Stimulated activated effector memory CD8-positive, alpha-beta T cell treated with anti-CD3 and anti-CD28 coated beads, Interleukin-12 subunit alpha, Interleukin-12 subunit beta, amount 100 ng/mL, for 72 hours (primary cell): ENCODE measurements around the gene SLC49A3.
A peak's percentile ranks its signal among the peaks of the same experiment; 100 is the strongest.
"Not testable (repeated sequence)": the region's sequence is repeated elsewhere in the genome, so short reads cannot be mapped to it uniquely, and the experiment has no call there.

ENCODE experiments used
- ATAC-seq: fragments of 150-1000 bp; cut with Tn5 transposase; 2 replicates; pipeline ENCODE4 v1.10.0; 2021
- DNase-seq, 2 donors: peaks; one replicate each; pipeline ENCODE4 v3.0.0; 2021 to 2022; ENCODE audit warnings: low spot score in 2 of 2
- H3K27ac Mint-ChIP-seq: one replicate; pipeline ENCODE4 v1.8.0; 2022; ENCODE audit warnings: mild to moderate bottlenecking, mixed read lengths
- H3K36me3 Mint-ChIP-seq: one replicate; pipeline ENCODE4 v1.8.0; 2022; ENCODE audit warnings: mild to moderate bottlenecking, mixed read lengths
- H3K4me1 Mint-ChIP-seq: one replicate; pipeline ENCODE4 v1.8.0; 2022; ENCODE audit warnings: mixed read lengths
- H3K4me3 Mint-ChIP-seq: one replicate; pipeline ENCODE4 v1.8.0; 2022; ENCODE audit warnings: mild to moderate bottlenecking, mixed read lengths
- H3K9me3 Mint-ChIP-seq: one replicate; pipeline ENCODE4 v1.8.0; 2022; ENCODE audit warnings: mixed read lengths

Gene SLC49A3

GRCh38 chr4:710116-710515, 21.2 kb upstream of the SLC49A3 start:
- H3K27ac Mint-ChIP-seq = peak overlapping the region; percentile 43
- H3K4me3 Mint-ChIP-seq = no peak overlapping the region
- peaks cover 10% of the 10 kb centered on the region for H3K36me3 Mint-ChIP-seq
- ATAC-seq = no peak
- DNase-seq = no peak
- no peaks in the 10 kb centered on the region for H3K9me3 Mint-ChIP-seq
- H3K4me1 Mint-ChIP-seq = peaks cover 43% of the 10 kb centered on the region

GRCh38 chr4:709348-709747, 20.4 kb upstream of the SLC49A3 start:
- Mint-ChIP-seq H3K36me3 (peaks cover 8% of the 10 kb centered on the region), H3K27ac (peak overlapping the region; percentile 43), H3K4me3 (no peak overlapping the region), H3K9me3 (no peaks in the 10 kb centered on the region), H3K4me1 (peaks cover 36% of the 10 kb centered on the region)
- no peak for ATAC-seq
- DNase-seq = no peak

GRCh38 chr4:708631-708933, 19.6 kb upstream of the SLC49A3 start:
- Mint-ChIP-seq H3K36me3 (peaks cover 7% of the 10 kb centered on the region), H3K9me3 (no peaks in the 10 kb centered on the region), H3K4me1 (peaks cover 34% of the 10 kb centered on the region), H3K4me3 (no peak overlapping the region), H3K27ac (no peak overlapping the region)
- ATAC-seq (no peak), DNase-seq (no peak)

GRCh38 chr4:707929-708630, 19.1 kb upstream of the SLC49A3 start:
- ATAC-seq = no peak
- H3K9me3 Mint-ChIP-seq = no peaks in the 10 kb centered on the region
- no peak for DNase-seq
- peak overlapping the region; percentile 15 for H3K4me3 Mint-ChIP-seq
- no peak overlapping the region for H3K27ac Mint-ChIP-seq
- peaks cover 30% of the 10 kb centered on the region for H3K4me1 Mint-ChIP-seq
- peaks cover 7% of the 10 kb centered on the region for H3K36me3 Mint-ChIP-seq

- no peak for ATAC-seq
- Mint-ChIP-seq H3K36me3 (peaks cover 7% of the 10 kb centered on the region), H3K4me3 (no peak overlapping the region), H3K27ac (no peak overlapping the region), H3K9me3 (no peaks in the 10 kb centered on the region), H3K4me1 (peaks cover 26% of the 10 kb centered on the region)
- DNase-seq = no peak
Observed at GRCh38 chr4:706834-707598, 18.1 kb upstream of the SLC49A3 start.

DNA sequence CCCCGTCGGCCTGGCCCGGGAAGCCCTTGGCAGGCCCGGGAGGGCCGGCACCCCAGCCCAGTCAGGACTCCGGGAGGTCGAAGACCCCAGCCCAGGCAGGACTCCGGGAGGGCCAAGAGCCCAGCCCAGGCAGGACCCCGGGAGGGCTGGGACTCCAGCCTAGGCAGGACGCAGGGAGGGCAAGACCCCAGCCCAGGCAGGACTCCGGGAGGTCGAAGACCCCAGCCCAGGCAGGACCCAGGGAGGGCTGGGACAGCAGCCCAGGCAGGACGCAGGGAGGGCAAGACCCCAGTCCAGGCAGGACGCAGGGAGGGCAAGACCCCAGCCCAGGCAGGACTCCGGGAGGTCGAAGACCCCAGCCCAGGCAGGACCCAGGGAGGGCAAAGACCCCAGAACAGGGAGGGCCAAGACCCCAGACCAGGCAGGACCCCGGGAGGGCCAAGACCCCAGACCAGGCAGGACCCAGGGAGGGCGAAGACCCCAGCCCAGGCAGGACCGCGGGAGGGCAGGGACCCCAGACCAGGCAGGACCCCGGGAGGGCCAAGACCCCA, 17.2 kb upstream of the SLC49A3 start:
- not testable (repeated sequence) for DNase-seq, H3K36me3 Mint-ChIP-seq, H3K9me3 Mint-ChIP-seq, ATAC-seq
- Mint-ChIP-seq H3K4me3 (peak overlapping the region; percentile 77), H3K27ac (peak overlapping the region; percentile 85), H3K4me1 (peaks cover 26% of the 10 kb centered on the region)

DNA sequence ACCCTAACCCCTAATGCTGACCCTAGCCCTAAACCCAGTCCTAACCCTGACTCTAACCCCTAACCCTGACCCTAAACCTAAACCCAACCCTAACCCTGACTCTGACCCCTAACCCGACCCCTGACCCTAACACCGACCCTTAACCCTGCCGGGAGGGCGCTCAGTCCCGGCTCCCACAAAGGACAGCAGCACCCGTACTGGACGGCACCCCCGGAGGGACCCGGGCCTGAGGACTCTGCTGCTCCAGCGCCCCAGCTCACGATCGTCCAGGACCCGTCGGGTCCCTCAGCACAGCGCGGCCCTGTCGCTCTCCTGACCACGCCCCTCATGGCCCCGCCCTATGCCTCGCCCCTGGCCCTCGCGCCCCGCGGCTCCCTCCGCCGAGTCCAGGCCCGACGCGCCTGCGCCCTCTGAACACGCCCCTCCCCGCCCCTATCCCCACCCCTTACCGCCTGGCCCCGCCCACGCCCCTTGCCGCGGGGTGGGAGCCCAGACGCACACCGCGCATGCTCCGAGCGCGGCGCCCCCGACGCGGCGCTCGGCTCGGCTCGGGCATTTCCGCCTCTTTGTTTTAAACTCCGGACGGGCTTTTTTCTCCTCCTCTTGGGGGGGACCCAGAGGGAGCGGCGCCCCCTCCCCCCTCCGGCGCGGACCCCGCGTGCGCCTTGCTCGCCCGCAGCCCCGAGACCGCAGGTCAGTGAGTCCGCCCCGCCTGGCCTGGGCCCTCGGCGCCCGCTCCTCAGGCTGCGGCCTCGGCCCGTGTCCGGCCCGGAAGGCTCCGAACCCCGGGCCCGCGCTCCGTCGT, 16.5 kb upstream of the SLC49A3 start, which contains the start of gene PCGF3:
PCGF3 (plus strand) TSS at position 555 of the 805 bp plus-strand sequence. CDS start 27,849 bp downstream, outside the sequence.
- H3K4me3 Mint-ChIP-seq = peak within 1 kb of the TSS; percentile 77
- no peaks in the 10 kb centered on the region for H3K9me3 Mint-ChIP-seq
- H3K4me1 Mint-ChIP-seq = peaks cover 32% of the 10 kb centered on the region
- ATAC-seq (peak; percentile 96), DNase-seq (peak; percentile 93 to 98)
- H3K27ac Mint-ChIP-seq = peak within 1 kb of the TSS; percentile 85
- H3K36me3 Mint-ChIP-seq = peaks cover 7% of the 10 kb centered on the region

DNA sequence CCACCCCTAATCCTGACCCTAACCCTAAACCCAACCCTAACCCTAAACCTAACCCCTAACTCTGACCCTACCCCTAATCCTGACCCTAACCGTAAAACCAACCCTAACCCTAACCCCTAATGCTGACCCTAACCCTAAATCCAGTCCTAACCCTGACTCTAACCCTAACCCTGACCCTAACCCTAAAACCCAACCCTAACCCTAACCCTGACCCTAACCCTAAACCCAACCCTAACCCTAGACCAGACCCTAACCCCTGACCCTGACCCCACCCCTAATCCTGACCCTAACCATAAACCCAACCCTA, 16.0 kb upstream of the SLC49A3 start:
- Mint-ChIP-seq H3K4me3 (peak overlapping the region; percentile 77), H3K27ac (peak overlapping the region; percentile 85), H3K4me1 (peaks cover 29% of the 10 kb centered on the region), H3K36me3 (peaks cover 7% of the 10 kb centered on the region), H3K9me3 (no peaks in the 10 kb centered on the region)
- DNase-seq (no peak), ATAC-seq (no peak)

GRCh38 chr4:704198-704891, 15.4 kb upstream of the SLC49A3 start:
- Mint-ChIP-seq H3K9me3 (no peaks in the 10 kb centered on the region), H3K27ac (peak overlapping the region; percentile 85), H3K4me1 (peaks cover 28% of the 10 kb centered on the region), H3K4me3 (peak overlapping the region; percentile 77), H3K36me3 (peaks cover 7% of the 10 kb centered on the region)
- ATAC-seq (no peak), DNase-seq (no peak)

DNA sequence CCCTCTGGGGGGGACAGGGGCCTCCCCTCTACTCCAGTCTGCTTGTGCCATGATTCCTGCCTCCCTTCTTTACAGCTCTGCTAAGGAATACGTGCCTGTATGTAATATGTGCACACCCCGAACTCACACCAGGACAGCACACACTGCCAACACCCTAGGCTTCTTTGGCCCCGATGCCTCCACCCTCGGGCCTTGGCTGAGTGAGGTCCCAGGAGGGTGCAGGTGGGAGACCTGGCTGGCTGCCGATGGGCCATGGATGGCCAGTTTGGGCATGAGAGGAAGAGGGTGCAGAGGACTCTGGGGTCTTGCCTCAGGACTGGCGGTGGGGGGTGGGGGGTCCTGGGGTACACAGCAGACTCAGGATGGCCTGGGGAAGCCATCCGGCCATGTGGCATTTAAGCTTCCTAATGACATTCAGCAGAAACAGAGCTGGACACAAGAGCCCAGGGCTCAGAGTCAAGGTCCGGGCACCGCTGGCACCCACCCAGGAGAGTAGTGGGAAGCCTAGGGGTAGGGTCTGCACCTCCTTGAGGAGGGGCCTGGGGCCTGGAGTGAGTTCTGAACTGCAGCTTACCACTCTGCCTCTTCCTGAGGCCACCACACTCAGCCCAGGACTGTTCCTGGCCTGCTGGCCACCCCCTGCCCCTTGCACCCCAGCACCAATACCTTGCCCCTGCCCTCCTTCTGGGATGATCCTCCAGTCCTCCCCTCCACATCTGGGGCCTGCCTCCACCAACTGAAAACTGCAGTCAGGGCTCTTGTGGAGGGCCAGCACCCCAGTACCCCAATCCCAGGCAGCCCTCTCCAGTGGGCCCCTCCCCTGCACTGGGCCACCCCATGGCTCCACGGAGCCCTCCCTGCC, 14.6 kb upstream of the SLC49A3 start:
- Mint-ChIP-seq H3K36me3 (peaks cover 7% of the 10 kb centered on the region), H3K9me3 (no peaks in the 10 kb centered on the region), H3K4me1 (peaks cover 29% of the 10 kb centered on the region), H3K4me3 (no peak overlapping the region), H3K27ac (no peak overlapping the region)
- no peak for DNase-seq
- ATAC-seq = no peak

DNA sequence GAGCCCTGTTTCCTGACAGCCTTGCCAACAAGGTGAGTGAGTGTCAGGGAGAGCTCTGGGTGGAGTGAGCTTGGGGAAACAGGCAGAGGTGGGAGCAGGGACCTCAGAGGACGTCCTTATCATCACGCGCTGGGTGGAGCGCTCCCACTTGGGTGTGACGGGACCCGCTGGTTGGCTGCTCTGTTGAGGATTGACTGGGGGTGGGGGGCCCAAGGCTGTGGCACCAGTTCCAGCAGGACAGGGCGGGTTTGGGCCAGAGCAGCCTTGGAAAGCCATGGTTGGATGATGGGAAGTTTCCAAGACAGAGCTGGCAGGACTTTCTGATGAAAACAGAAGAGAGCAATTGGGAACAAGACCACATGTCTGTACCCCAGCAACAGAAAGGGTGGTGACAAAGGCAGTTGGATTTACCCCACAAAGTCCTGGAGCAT, 13.7 kb upstream of the SLC49A3 start:
- no peak overlapping the region for H3K4me3 Mint-ChIP-seq
- no peaks in the 10 kb centered on the region for H3K9me3 Mint-ChIP-seq
- no peak for DNase-seq
- H3K36me3 Mint-ChIP-seq = peaks cover 7% of the 10 kb centered on the region
- H3K4me1 Mint-ChIP-seq = peaks cover 26% of the 10 kb centered on the region
- ATAC-seq = no peak
- H3K27ac Mint-ChIP-seq = no peak overlapping the region

DNA sequence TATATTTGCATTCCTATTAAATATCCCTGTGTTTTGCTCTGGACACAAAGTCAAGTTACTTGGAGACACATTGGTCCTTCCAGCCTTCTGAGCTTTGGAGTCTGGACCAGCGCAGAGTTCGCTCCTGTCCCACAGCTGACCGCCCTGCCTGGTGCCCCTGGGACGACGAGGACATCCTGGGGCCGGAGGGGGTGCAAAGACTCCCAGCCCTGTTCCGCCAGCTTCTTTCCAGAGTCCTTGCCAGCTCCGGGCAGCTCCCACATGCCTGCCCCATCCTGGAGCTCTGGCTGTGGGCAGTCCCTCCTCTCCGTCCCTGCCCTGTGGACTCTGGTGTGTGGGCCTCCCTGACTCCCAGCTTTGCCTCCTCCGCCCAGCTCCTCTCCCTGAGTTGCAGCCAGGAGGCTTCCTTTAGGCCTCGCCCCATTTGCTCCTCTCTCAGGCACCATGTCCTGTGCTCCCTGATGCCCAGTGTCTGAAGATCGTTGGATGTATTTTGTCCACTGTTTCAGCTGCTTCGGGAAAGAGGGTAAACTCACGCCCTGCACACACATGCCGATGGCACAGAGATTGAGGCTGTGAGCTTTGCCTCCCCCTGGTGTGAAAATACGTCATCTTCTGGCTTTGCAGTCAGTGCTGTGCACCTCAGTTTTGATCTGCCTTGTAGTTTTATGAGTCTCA, 11.8 kb upstream of the SLC49A3 start:
- Mint-ChIP-seq H3K4me1 (peaks cover 26% of the 10 kb centered on the region), H3K36me3 (peaks cover 7% of the 10 kb centered on the region), H3K4me3 (no peak overlapping the region), H3K9me3 (no peaks in the 10 kb centered on the region), H3K27ac (peak overlapping the region; percentile 32)
- DNase-seq (no peak), ATAC-seq (no peak)

DNA sequence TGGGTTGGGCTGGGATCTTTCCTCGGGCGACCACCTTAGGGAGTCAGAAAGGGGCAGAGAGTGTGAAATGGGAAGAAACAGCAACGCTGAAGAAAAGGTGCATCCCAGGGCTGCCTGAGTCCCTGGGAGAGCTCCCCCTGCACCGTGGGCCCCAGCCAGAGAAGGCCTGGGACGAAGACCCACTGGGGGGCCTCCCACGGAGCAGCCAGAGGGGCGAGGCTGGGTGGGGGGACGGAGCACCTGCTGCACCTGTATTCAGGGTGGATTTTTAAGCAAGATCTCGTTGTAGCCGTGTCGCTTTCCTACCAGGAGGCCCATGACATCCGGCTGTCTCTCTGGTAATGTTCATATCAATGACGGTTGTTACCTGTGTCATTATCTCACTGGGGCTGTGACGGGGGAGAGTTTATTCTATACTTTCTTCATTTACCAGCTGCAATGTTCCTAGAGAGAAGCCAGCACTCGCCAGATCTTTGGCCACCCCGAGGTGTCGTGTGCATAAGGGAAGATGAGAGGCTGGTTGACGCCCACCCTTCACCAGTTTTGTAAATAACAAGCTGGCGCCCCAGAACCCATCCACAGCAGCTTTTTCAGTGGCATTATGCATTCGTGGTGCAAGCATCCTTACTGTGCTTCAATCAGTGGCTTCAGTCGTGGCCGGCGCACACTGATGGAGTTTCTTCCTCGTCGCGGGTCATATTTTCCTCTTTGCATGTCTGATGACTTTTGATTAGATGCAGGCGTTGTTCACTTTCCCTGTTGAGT, 11.0 kb upstream of the SLC49A3 start:
- H3K36me3 Mint-ChIP-seq = peaks cover 1% of the 10 kb centered on the region
- no peak overlapping the region for H3K4me3 Mint-ChIP-seq
- H3K9me3 Mint-ChIP-seq = no peaks in the 10 kb centered on the region
- no peak for DNase-seq
- H3K4me1 Mint-ChIP-seq = peaks cover 21% of the 10 kb centered on the region
- no peak for ATAC-seq
- peak overlapping the region; percentile 53 for H3K27ac Mint-ChIP-seq
